ENCODE data around the gene KAZN.

Gene KAZN

DNA sequence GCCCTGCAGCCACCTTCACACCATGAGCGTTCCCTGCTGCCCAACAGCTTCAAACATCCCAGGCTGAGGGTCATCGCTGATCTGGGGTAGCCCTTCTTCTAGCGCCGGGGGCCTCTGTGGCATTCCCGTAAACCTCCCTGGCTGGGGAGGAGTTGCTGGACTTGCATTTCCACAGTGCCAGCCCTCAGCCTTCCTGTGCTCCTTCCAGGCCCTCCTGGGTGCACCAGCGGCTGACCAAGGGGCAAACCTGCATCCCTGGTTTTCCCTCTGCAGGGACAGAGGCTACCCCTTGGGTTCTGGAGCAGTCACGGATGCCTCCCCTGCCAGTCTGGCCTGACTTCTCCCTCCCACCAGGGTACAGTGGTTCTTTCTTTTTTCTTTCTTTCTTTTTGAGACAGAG is 336.4 kb downstream of the KAZN start:
- DNase-seq (ENCODE audit: low read depth in 2 of 2) = no peak

DNA sequence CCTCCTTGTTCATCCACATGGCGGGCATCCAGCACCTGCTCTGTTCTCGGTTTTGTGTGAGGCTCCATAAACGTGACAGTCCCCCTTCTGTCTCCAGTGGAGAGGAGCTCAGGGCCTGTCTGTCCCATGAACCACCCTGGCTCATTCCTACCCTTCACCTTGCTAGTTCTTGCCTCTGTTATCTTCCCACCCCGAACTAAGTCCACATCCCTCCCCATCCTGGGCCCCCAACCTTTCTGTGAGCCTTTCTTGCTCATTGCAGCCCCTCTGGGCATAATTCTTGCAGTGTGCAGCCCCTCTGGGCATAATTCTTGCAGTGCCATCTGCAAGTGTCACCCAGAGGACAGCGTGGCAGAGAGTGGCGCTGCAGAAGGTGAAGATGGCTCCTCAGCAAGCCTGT is 338.3 kb downstream of the KAZN start:
- DNase-seq (ENCODE audit: low read depth in 2 of 2) = no peak

DNA sequence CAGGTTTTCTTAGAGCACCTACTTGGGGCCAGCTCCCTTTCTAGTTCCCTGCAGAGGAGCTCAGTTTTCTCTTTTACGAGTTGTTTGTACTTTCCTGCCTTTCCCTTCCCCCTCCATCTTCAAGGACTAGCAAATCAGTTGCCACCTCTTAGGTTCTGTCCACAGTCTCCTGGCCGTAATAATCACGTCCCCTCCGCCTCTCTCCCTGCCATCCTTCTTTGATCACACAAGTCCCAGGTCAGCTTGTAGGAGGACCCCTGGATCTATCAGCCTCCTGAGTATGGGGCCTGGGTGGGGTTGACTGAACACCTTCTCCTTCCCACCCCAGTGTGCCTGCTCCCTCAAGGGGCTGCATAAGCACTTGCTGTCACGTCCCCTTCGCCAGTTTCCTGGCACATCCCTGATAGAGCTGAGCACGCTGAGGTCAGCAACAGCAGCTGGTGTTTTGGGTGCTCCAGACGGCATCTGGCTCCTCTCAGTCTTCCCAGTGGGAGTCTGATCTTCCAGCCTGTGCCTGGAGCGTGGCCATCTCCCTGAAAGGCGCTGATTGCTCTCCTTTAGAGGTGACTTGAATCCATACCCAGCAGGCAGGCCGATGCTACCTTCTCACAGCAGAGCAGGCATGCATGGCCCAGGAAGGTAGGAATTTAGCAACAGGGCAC is 338.9 kb downstream of the KAZN start:
- no peak for DNase-seq (ENCODE audit: low read depth in 2 of 2)

DNA sequence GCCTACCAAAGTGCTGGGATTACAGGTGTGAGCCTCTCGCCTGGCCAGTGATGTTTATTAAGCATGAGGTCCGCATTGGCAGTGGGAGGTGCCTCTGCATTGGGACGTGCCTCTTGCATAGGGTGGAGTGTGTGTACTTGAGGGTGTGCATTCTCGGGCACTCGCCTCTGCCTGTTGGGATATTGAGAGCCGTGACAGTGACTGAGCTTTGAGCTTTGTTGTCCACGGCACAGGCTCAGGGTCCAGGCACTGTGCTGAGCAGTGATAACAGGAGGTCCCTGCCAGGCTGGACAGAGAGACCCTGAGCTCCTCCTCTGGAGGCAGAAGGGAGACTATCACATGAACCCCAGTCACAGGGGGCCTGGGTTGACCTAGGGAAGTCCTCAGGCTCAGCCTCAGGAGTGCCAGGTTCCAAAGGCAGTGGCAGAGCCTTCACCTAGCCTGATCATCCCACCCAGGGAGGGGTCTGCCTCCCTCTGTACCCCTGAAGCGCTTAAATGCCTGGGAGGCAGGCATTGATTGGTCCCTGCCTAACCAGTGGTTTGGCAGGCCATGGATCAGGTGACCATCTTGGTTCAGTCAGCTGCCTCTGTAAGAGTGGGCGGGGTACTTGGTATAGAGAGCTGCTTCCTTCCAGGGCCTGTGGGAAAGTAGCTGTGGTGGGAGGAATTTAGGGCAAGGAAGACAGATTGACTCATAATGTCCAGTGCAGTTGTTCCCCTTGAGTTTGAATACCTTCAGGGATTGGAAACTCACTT is 341.2 kb downstream of the KAZN start:
- no peak for DNase-seq (ENCODE audit: low read depth in 2 of 2)

DNA sequence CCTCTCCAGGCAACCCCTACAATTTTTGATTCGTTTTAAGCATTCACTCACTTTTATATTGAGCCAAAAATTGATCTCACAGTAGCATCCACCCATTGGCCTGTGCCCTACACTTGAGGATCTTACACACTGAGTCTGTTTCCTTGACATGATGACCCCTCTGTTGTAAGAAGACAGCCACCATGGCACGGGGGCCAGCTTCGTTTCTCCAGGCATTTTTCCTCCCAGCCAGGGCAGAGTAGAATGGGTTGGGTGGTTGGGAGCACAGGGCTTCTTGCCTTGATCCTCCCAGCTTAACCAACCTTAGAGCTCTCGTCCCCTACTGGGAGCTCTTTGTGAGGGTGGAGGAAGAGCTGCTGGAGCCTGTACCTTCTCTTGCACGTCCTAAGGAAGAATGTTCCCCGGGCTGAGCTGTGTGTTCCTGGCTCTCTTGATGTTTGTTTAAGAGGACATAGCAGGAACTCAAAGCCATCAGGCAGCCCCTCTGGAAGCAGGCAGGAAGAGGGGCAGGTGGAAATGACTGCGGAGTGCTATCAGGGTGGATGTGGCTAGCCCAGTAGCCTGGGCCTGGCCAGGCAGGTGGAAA is 341.9 kb downstream of the KAZN start:
- DNase-seq (ENCODE audit: low read depth in 2 of 2) = no peak

DNA sequence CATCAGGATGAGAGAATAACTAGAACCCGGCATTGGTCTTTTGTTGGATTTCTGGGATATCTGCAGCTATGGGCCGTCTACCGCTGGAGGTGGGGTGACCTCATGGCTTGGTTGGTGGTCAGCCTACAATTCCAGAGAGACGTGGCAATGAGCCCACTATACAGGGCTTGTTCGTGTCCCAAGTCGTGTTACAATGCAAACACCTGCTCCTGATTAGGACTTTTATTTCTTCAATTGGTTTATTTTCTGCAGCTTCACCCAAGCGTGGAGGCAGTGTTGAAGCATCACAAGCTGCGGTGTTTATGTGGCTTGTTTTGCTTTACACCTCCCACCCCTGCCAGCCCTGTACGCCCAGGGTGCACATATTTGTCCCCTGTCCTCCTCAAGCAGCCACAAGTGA is 343.4 kb downstream of the KAZN start:
- DNase-seq (ENCODE audit: low read depth in 2 of 2) = no peak

DNA sequence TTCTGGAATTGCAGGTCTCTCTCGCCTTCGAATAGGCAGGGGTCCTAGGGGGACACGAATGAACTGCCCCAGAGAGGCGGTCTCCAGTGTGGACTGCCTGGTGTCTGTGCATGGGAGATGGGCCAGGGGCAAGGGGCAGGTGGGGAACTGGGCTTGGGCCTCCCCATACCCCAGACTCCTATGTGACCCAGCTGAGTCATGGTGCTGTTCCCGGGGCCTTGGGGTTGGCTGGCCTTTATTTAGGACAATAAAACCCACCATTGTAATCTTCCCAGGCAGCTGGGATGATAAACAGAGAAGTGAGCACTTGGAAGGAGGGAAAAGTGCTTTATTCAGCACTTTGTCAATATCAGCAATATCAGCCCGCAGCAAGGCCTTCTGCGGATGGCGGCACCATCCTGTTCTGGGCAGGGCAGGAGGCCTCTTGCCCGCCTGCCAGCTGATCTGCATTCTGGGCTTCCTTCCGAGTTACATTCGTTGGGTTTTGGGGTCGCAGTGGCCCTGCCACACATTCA is 346.0 kb downstream of the KAZN start:
- no peak for DNase-seq (ENCODE audit: low read depth in 2 of 2)

DNA sequence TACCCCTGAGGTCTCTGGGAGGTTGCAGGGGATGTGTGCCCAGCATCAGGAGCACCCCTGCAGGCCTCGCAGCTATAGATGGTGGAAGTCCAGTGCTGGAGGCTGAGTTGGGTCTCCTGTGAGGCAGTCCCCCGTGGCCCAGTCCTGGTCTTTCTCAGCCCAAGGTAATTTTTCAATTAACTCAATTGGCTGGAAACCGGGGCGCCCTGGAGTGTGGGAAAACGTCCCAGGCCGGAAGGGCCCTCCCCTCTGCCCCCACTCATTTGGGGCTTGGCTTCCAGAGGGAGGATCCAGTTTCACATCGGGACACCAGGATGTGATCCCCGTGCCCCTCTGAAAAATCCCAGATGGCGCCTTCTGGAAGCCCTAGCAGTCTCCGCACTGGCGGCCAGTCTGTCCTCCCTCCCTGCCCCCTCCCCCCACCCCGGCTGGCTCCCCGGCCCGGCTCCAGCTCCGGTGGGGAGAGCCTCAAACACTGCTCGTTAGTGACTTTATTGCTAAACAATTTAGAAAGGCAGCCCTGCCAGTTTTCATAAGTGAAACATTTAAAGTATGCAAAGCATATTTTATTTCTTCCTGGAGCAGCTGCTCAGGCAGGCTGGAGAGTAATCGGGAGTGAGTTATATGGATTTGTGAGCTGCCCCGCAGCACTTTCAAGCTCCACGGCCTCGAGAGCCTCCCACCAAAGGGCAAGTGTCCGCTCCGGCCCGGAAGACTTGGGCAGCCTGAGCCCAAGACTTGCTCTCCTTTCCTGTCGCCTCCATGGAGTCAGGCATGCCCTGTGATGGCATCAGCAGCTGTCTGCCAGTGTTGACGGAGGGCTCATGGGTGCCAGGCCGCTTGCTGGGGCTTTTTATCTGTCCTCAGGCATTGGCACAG is 346.9 kb downstream of the KAZN start:
- no peak for DNase-seq (ENCODE audit: low read depth in 2 of 2)

DNA sequence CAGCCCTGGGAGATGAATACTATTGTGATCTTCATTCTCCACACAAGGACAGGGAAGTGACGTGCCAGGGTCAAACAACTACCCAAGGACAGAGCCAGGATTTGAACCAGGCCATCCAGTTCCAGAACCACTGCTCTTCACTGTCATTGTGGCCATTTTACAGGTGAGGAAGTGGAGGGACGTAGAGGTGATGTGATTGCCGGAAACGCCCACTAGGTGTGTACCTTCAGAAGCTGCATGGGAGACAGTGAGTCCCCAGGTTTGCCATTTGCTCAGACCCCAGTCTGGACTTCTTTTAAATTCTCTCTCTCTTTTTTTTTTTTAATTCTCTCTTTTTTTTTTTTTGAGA is 347.5 kb downstream of the KAZN start:
- DNase-seq (ENCODE audit: low read depth in 2 of 2) = no peak

DNA sequence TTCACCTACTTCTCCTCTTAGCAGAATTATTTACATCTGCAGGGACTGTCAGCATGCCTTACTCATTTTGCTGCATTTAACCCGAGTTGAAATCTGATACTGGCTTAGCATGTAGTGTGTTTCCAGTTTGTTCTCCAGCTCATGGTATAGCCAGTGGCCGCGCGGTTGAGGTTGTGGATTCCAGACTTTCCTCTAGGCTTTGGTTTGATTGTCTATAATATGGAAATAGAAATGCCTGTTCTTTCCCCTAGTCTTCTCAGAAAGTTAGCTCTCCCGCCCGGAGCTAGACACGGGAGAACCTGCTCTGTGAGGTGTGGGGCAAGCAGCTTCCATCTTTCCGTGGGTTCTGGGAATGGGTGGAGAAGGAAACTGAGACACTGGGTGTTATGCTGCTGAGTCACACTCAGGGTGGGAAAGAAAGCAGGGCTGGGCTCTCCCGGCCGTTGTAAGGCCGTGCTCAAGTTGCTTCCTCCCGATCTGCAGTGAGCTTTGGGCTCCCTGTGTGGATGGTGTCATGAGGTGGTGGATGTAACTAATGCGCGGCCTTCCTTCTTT is 348.3 kb downstream of the KAZN start:
- DNase-seq (ENCODE audit: low read depth in 2 of 2) = no peak

DNA sequence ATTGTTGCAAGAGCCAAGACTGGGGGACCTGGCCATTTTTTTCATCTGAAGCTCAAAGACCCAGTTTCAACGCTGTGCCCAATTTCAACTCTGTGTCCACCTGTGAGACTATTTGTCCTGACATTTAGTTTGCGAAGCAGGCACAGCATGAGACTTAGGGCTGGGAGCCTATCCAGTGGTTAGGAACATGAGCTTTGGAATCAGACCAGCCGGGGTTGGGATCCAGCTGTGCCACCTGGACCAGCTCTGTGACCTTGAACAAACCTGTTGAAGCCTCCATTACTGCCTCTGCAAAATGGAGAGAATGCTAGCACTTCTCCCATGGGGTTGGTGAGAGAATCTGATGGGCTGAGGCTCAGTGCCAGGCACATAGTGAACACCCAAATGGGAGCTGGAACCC is 348.9 kb downstream of the KAZN start:
- no peak for DNase-seq (ENCODE audit: low read depth in 2 of 2)

DNA sequence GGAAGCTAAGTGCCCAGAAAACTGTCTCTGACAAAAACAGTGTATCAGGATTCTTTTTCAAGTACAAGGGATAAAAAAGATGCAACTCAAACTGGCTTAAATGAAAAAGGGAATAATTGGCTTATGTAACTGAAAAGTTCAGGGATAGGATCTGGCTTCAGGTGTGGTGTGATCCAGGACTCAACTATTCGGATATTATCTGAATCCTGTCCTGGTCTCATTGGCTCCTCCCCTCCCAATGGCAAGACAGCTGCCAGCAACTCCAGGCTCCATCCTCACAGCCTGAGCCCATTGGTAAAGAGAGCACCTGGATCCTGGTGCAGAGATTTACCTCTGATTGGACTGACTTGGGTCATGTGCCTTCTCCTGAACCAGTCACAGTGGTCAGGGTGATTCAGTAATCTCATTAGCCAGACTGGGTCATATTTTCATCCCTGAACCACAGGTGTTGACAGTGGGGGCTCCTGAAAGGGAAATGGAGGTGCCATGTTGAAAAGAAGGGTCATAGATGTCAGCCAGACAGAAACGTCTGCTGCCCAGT is 349.7 kb downstream of the KAZN start:
- DNase-seq (ENCODE audit: low read depth in 2 of 2) = no peak

DNA sequence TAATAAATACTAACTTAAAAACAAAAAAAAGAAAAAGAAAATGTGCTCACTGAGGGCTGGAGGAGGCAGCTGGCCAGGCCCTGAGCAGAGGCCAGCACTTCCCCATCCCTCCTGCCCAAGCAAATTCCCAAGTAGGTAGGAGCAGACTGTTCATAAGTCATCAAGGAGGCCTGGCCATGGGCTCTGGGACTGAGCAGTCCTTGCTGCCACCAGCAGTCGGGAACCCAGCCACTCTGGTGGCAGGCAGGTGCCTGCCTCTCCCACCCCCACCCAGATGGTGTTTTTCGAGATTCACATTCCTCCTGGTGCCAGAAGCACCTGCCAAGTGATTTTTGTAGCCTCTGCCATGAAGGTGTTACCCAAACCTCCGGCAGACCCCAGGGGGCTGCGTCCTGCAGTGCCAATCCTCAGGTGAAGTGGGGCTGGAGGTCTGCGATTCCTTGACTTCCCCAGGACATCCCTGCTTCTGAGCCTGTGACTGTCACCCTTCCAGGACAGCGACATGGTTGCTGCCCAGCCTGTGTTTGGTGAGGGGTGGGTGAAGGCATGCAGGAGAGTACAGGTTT is 350.9 kb downstream of the KAZN start:
- DNase-seq (ENCODE audit: low read depth in 2 of 2) = no peak

DNA sequence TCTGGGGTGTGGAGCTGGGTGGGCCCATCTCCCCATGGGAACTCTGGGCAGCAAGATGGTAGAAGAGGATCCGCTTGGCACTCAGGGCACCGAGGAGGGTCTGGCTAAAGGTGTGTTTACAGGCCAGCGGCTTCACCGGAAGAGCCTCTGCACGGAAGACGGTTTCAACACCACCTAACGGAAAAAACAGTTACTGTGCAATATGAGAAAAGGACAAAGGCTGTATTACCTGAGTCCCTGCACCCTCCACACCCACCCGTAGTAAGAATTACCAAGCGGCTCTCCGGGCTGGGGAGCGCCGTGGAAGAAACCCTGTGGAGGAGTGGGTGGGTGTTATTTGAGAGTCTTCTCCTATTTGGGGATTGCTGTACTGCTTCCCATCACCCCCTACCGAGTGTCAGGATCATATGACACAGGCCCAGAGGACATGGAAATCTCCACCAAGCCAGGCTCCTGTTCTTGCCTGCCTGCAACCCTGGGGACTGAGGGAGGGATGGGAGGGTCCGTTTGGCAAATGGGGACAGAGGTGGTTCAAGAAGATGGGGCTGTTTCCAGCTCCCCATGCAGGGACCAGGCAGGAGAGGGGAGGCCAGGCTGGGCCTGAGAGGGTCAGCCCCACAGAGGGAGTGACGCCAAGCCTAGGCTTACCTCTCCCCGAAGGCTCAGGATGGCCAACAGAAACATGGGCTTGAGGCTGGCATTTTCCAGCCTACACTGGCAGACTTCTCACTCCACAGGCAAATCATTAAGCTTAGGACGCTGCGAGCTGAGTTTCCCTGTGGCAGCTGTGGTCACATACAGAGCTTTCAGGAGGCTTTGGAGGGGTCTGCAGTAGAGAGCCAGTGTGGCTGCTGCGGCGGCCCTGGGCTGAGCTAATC is 351.6 kb downstream of the KAZN start:
- no peak for DNase-seq (ENCODE audit: low read depth in 2 of 2)

DNA sequence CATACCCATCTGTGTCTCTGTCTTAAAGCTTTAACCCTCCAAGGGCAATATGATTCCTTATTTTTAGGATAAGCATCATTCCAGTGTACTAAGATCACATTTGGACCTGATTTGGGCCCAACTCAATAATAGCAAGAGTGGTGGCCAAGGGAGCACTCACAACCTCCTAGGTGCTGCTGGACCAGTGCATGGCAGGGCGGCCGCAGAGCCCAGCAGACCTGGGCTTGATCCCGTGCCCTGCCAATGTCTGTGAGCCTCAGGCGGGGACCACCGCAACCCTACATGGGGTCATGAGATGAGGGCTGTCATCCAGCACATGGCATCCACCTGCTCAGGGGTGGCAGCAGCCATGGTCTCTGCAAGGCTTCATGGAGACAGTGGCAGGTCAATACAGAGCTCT is 353.3 kb downstream of the KAZN start:
- no peak for DNase-seq (ENCODE audit: low read depth in 2 of 2)

DNA sequence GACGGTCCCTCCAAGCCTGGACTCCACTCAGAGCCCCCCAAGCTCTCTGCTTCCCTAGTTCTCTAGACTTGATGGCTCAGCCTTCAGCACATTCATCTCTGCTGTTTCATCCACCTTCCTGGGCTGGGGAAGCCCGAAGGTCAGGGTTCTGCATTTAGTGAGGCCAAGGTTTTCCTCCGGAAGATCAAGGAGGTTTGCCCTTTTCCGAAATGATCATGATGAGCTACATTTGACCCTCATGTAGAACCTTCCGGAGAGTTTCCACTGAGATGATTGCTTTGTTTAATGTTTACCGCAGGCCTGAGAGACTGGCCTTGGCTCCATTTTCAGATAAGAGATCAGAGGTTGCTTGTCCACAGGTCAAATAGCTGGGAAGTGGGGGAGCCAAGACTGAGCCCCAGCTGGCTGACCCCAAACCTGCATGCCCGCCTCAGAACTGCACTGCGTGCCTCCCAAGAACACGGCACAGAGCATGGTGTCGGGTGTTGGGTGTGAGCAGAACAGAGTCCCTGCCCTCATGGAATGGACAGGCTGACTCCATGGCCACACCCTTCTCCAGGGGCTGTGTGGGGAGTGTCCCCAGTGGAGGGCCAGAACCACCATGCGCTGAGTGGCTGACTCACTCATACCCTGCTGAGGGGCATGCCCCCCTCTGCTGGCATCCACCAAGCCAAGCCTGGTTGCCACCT is 354.3 kb downstream of the KAZN start:
- no peak for DNase-seq (ENCODE audit: low read depth in 2 of 2)

DNA sequence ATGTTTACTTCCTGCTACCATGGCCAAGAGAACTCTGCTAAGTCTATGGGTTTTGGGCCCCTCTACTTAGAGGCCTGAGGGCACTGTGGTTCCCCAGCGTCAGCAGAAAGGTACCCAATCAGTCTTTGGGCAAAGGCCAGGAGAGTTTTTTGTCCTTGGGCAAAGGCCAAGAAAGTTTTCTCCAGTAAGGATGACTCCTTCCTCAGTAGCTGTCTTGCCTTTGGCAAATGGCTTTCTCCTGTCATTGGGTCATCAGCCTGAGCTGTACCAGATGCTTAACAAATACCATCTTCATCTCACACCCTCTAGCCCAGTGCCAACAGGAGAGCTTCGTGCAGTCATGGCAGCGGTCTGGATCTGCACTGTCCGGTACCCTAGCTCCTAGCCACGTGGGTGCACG is 355.7 kb downstream of the KAZN start:
- DNase-seq (ENCODE audit: low read depth in 2 of 2) = no peak

DNA sequence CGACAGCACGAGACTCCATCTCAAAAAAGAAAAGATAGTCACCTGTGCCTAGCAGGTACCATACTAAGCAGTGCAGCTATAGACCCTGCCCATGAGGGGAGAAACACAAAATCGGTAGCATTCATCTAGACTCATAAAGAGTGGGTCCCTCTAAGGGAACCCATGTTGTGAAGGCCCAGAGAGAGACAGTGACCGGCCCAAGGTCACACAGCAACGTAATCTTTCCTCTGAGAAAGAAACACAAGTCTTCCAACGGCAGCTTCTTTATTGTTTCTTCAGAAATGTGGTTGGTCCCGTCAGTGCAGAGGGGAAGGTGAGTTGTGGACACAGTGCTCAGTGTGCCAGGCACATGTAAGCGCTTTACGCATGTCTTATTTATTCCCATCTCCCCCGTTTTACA is 356.4 kb downstream of the KAZN start:
- no peak for DNase-seq (ENCODE audit: low read depth in 2 of 2)

DNA sequence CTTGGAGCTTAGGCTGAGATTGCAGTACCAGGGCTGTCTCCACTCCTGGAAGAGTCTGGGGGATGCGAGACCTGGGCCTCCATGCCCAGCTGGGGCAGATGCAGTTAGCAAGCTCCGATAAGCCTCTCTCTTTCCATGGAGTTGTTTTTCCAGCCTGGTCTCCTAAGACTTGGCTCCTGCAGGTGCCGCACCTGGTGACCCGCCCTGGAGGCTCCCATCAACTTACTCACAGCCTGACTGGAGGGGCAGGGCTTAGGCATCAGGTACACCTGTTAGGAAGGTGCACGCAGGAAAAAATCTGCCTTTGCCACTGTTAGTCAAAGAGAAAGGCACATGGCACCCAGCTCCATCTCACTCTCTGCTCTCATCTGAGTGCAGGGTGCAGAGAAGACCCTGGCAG is 356.9 kb downstream of the KAZN start:
- no peak for DNase-seq (ENCODE audit: low read depth in 2 of 2)

DNA sequence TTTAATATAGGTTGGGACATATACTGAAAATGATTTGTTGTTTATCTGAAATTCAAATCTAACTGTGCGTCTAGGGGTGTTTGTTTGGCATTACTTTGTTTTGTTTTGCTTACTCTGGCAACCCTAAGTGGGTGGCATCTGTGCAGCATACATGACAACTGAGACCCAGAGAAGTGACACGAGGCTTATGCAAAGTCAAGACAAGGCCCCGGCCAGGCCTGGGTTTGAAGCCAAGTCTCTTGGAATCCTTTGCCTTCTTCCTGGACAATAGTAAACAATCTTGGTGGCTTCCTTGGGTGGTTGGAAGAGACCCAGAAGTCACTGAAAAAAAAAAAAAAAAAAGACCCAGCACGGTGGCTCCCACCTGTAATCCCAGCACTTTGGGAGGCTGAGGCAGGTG is 357.5 kb downstream of the KAZN start:
- DNase-seq (ENCODE audit: low read depth in 2 of 2) = no peak

All from stimulated activated CD4-positive, alpha-beta T cell treated with anti-CD3 and anti-CD28 coated beads, Interleukin-1b, Interleukin-23, amount 100 ng/mL, for 4 hours (primary cell).